Measurements from ENCODE around the gene PTPRF.

The PTPRF gene

GRCh38 chr1:43560286-43560685 is 29.6 kb downstream of the PTPRF start:
- Histone ChIP-seq H3K4me2 (ENCODE audit: insufficient read depth, low read length) (no peak overlapping the region), H3K79me2 (ENCODE audit: insufficient read depth, low read length) (no peaks in the 10 kb centered on the region), H3K9me3 (ENCODE audit: insufficient read depth, low read length, severe bottlenecking) (no peaks in the 10 kb centered on the region), H4K20me1 (ENCODE audit: insufficient read depth, low read length) (0 out of 2 replicates have a peak, but pooled peaks cover 9% of the 10 kb centered on the region), H3K36me3 (ENCODE audit: insufficient read depth, low read length) (no peaks in the 10 kb centered on the region), H3K4me3 (ENCODE audit: low read depth in 1 of 2, low read length in 2 of 2) (no peak overlapping the region), H3K9ac (ENCODE audit: low read depth, low read length) (no peak overlapping the region), H2AFZ (ENCODE audit: low read depth, low read length) (no peak overlapping the region), H3K27ac (ENCODE audit: low read length) (no peak overlapping the region), H3K4me1 (ENCODE audit: insufficient read depth, low read length) (no peaks in the 10 kb centered on the region), H3K27me3 (ENCODE audit: insufficient read depth, low read length, poor library complexity) (no peaks in the 10 kb centered on the region)
- TF ChIP-seq EZH2 (IDR thresholded peaks at IDR 0.05; ENCODE audit: borderline replicate concordance, low read depth, low read length, severe bottlenecking), result no peak
- TF ChIP-seq, protein P1, sequence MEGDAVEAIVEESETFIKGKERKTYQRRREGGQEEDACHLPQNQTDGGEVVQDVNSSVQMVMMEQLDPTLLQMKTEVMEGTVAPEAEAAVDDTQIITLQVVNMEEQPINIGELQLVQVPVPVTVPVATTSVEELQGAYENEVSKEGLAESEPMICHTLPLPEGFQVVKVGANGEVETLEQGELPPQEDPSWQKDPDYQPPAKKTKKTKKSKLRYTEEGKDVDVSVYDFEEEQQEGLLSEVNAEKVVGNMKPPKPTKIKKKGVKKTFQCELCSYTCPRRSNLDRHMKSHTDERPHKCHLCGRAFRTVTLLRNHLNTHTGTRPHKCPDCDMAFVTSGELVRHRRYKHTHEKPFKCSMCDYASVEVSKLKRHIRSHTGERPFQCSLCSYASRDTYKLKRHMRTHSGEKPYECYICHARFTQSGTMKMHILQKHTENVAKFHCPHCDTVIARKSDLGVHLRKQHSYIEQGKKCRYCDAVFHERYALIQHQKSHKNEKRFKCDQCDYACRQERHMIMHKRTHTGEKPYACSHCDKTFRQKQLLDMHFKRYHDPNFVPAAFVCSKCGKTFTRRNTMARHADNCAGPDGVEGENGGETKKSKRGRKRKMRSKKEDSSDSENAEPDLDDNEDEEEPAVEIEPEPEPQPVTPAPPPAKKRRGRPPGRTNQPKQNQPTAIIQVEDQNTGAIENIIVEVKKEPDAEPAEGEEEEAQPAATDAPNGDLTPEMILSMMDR (IDR thresholded peaks at IDR 0.05; ENCODE audit: borderline replicate concordance, extremely low read depth, low read length, poor library complexity, severe bottlenecking), result no peak
- ATAC-seq (ENCODE audit: insufficient read depth, low read depth) (no peak), DNase-seq (no peak)

- H3K9me3 ChIP-seq (ENCODE audit: insufficient read depth, low read length, severe bottlenecking), result no peaks in the 10 kb centered on the region
Observed at GRCh38 chr1:43563876-43564539, 33.3 kb downstream of the PTPRF start.

DNA sequence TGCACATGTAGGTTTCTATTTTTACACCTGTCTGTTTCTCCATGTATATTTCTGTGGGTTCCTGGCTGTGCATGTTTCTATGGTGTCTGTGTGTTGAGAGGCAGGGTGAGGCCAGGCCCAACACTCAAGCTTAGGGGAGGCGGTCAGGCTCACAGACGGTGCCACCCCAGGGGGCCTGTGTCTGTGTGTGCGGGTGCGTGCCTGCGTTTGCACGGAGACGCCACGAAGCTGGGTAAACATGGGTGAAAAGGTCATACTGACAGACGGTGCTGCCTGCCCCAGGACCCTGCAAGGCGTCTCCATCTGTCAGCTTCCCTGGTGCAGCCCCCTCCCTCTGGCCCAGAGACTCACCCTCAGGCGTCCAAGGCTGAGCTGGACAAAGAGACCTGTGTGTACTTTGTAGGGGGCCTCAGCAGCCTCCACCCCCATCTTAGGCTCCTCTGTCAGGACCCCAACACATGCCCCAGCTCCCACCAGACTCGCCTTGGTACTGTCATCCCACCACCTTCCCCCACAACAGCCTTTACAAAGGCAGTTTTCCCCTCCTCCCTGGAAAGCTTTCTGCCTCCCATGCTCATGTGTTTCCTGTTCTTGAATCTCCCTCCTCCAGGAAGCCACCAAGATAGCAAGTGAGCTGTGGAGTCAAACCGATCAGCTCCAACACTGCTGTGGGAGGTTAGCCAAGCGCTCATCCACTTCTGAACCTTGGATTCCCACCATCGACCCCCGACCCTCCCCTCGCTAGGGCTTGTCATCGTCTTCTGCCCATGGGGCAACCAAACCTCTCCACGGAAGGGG is 34.1 kb downstream of the PTPRF start:
- H2AFZ ChIP-seq (ENCODE audit: low read depth, low read length), result no peak overlapping the region
- DNase-seq, result no peak
- no peaks in the 10 kb centered on the region for H3K36me3 ChIP-seq (ENCODE audit: insufficient read depth, low read length)
- no peak for ATAC-seq (ENCODE audit: insufficient read depth, low read depth)
- H3K4me2 ChIP-seq (ENCODE audit: insufficient read depth, low read length), result no peak overlapping the region
- H4K20me1 ChIP-seq (ENCODE audit: insufficient read depth, low read length), result 0 out of 2 replicates have a peak, but pooled peaks cover 9% of the 10 kb centered on the region
- no peaks in the 10 kb centered on the region for H3K79me2 ChIP-seq (ENCODE audit: insufficient read depth, low read length)
- TF ChIP-seq, protein P1 (IDR thresholded peaks at IDR 0.05; ENCODE audit: borderline replicate concordance, extremely low read depth, low read length, poor library complexity, severe bottlenecking), result no peak
- no peak for TF ChIP-seq EZH2 (IDR thresholded peaks at IDR 0.05; ENCODE audit: borderline replicate concordance, low read depth, low read length, severe bottlenecking)
- no peaks in the 10 kb centered on the region for H3K4me1 ChIP-seq (ENCODE audit: insufficient read depth, low read length)
- no peak overlapping the region for H3K9ac ChIP-seq (ENCODE audit: low read depth, low read length)
- H3K27ac ChIP-seq (ENCODE audit: low read length), result no peak overlapping the region
- no peak overlapping the region for H3K4me3 ChIP-seq (ENCODE audit: low read depth in 1 of 2, low read length in 2 of 2)
- no peaks in the 10 kb centered on the region for H3K27me3 ChIP-seq (ENCODE audit: insufficient read depth, low read length, poor library complexity)
- no peaks in the 10 kb centered on the region for H3K9me3 ChIP-seq (ENCODE audit: insufficient read depth, low read length, severe bottlenecking)

More at GRCh38 chr1:43563876-43564539, 33.3 kb downstream of the PTPRF start:
- Histone ChIP-seq H3K27ac (ENCODE audit: low read length) (no peak overlapping the region), H3K79me2 (ENCODE audit: insufficient read depth, low read length) (no peaks in the 10 kb centered on the region), H2AFZ (ENCODE audit: low read depth, low read length) (no peak overlapping the region), H3K4me1 (ENCODE audit: insufficient read depth, low read length) (no peaks in the 10 kb centered on the region), H3K36me3 (ENCODE audit: insufficient read depth, low read length) (no peaks in the 10 kb centered on the region), H3K9ac (ENCODE audit: low read depth, low read length) (no peak overlapping the region), H4K20me1 (ENCODE audit: insufficient read depth, low read length) (0 out of 2 replicates have a peak, but pooled peaks cover 9% of the 10 kb centered on the region), H3K4me3 (ENCODE audit: low read depth in 1 of 2, low read length in 2 of 2) (no peak overlapping the region), H3K4me2 (ENCODE audit: insufficient read depth, low read length) (no peak overlapping the region), H3K27me3 (ENCODE audit: insufficient read depth, low read length, poor library complexity) (no peaks in the 10 kb centered on the region)
- TF ChIP-seq, protein P1 (IDR thresholded peaks at IDR 0.05; ENCODE audit: borderline replicate concordance, extremely low read depth, low read length, poor library complexity, severe bottlenecking), result no peak
- ATAC-seq (ENCODE audit: insufficient read depth, low read depth) (no peak), DNase-seq (no peak)
